ENCODE data around the gene LUC7L2.

- TF ChIP-seq CTCF (IDR thresholded peaks at IDR 0.05) (no peak), EZH2 (IDR thresholded peaks at IDR 0.05) (no peak)
Observed at GRCh38 chr7:139397192-139397591, 37.5 kb downstream of the LUC7L2 start.

Measured in neural progenitor cell (in vitro differentiated cells).